NT2/D1 (cell line): ENCODE data around the gene PRPSAP2.

ENCODE experiments used
- DNase-seq: peaks from one replicate; pipeline ENCODE4 v3.0.0-alpha.2; 2011; ENCODE audit warnings: low read depth, low spot score
- H3K27me3 ChIP-seq: 2 replicates; pipeline ENCODE4 v1.6.0; 2011; ENCODE audit warnings: mild to moderate bottlenecking; ENCODE audit not compliant: insufficient read length, insufficient read depth
- H3K36me3 ChIP-seq: 2 replicates; pipeline ENCODE4 v1.6.1; 2011; ENCODE audit warnings: mild to moderate bottlenecking, low read length, mixed read lengths; ENCODE audit not compliant: insufficient read depth, insufficient read length
- H3K4me1 ChIP-seq: 2 replicates; pipeline ENCODE4 v1.5.1; 2011; ENCODE audit not compliant: insufficient read depth, insufficient read length
- H3K4me3 ChIP-seq: 2 replicates; pipeline ENCODE4 v1.5.1; 2011; ENCODE audit warnings: low read depth; ENCODE audit not compliant: insufficient read length
- H3K9ac ChIP-seq: 2 replicates; pipeline ENCODE4 v1.6.0; 2011; ENCODE audit warnings: low read depth; ENCODE audit not compliant: insufficient read length
- H3K9me3 ChIP-seq: 2 replicates; pipeline ENCODE4 v1.5.1; 2011; ENCODE audit warnings: mild to moderate bottlenecking, low read length; ENCODE audit not compliant: insufficient read depth
- SUZ12 ChIP-seq: IDR thresholded peaks from 2 replicates; pipeline ENCODE4 v1.6.1; 2011; ENCODE audit not compliant: insufficient read length, insufficient read depth; ENCODE audit errors: extremely low read depth
- YY1 ChIP-seq: IDR thresholded peaks from 2 replicates; pipeline ENCODE4 v1.6.1; 2011; ENCODE audit not compliant: insufficient read length, insufficient read depth
- ZNF274 ChIP-seq: IDR thresholded peaks from 2 replicates; pipeline ENCODE4 v1.6.1; 2011; ENCODE audit warnings: mild to moderate bottlenecking, low read depth, low read length

Gene PRPSAP2

GRCh38 chr17:18949566-18949965 is 91.6 kb downstream of the PRPSAP2 start:
- no peaks in the 10 kb centered on the region for H3K9me3 ChIP-seq
- peaks cover 11% of the 10 kb centered on the region for H3K4me1 ChIP-seq
- no peaks in the 10 kb centered on the region for H3K27me3 ChIP-seq
- no peak overlapping the region for H3K4me3 ChIP-seq
- DNase-seq = no peak
- TF ChIP-seq ZNF274 = no peak
- H3K9ac ChIP-seq = no peak overlapping the region
- no peaks in the 10 kb centered on the region for H3K36me3 ChIP-seq

- DNase-seq = no peak
- Histone ChIP-seq H3K27me3 (no peaks in the 10 kb centered on the region), H3K36me3 (no peaks in the 10 kb centered on the region), H3K4me1 (peaks cover 11% of the 10 kb centered on the region), H3K9ac (no peak overlapping the region), H3K4me3 (no peak overlapping the region), H3K9me3 (no peaks in the 10 kb centered on the region)
- TF ChIP-seq YY1 (no peak), SUZ12 (no peak), ZNF274 (no peak)
These were observed 92.4 kb downstream of the PRPSAP2 start for GRCh38 chr17:18950346-18950745.

GRCh38 chr17:18950944-18951905 is 93.3 kb downstream of the PRPSAP2 start:
- H3K9ac ChIP-seq = no peak overlapping the region
- no peaks in the 10 kb centered on the region for H3K36me3 ChIP-seq
- TF ChIP-seq YY1 (no peak), SUZ12 (no peak)
- no peaks in the 10 kb centered on the region for H3K9me3 ChIP-seq
- peaks cover 11% of the 10 kb centered on the region for H3K4me1 ChIP-seq
- no peak for DNase-seq
- H3K4me3 ChIP-seq = no peak overlapping the region
- H3K27me3 ChIP-seq = no peaks in the 10 kb centered on the region

- Histone ChIP-seq H3K36me3 (no peaks in the 10 kb centered on the region), H3K9ac (no peak within 1 kb of the TSS), H3K4me3 (no peak within 1 kb of the TSS), H3K4me1 (peaks cover 11% of the 10 kb centered on the region), H3K27me3 (no peaks in the 10 kb centered on the region), H3K9me3 (no peaks in the 10 kb centered on the region)
- no peak for TF ChIP-seq YY1
- TF ChIP-seq ZNF274 = no peak
- TF ChIP-seq SUZ12 = no peak
- no peak for DNase-seq
These were observed 94.3 kb downstream of the PRPSAP2 start, which contains the start of gene SLC5A10 for GRCh38 chr17:18951941-18952842. Gene SLC5A10, plus strand, starts transcription at chr17:18952165. Its CDS starts 41 bp downstream, at chr17:18952206.

GRCh38 chr17:18953231-18953728 is 95.3 kb downstream of the PRPSAP2 start:
- H3K27me3 ChIP-seq = no peaks in the 10 kb centered on the region

GRCh38 chr17:18954321-18954720 is 96.4 kb downstream of the PRPSAP2 start:
- Histone ChIP-seq H3K9me3 (no peaks in the 10 kb centered on the region), H3K4me1 (peaks cover 7% of the 10 kb centered on the region), H3K4me3 (no peak overlapping the region), H3K27me3 (no peaks in the 10 kb centered on the region), H3K36me3 (no peaks in the 10 kb centered on the region), H3K9ac (no peak overlapping the region)
- DNase-seq = no peak
- no peak for TF ChIP-seq ZNF274
- no peak for TF ChIP-seq YY1
- no peak for TF ChIP-seq SUZ12

More at GRCh38 chr17:18953231-18953728, 95.3 kb downstream of the PRPSAP2 start:
- no peak for DNase-seq
- TF ChIP-seq ZNF274 (no peak), YY1 (no peak), SUZ12 (no peak)
- Histone ChIP-seq H3K36me3 (no peaks in the 10 kb centered on the region), H3K4me1 (peaks cover 7% of the 10 kb centered on the region), H3K4me3 (no peak overlapping the region), H3K9me3 (no peaks in the 10 kb centered on the region), H3K9ac (no peak overlapping the region)
